Urinary bladder (tissue), 4 donors: Measurements from ENCODE around the gene KRTAP12-4. TPM values are rescaled to one million over a fixed set of nuclear protein-coding genes. Genes with fewer than 3 reads are reported as not detected.
"Not testable (repeated sequence)": the region's sequence is repeated elsewhere in the genome, so short reads cannot be mapped to it uniquely, and the experiment has no call there.

ENCODE experiments used
- DNase-seq: peaks from one replicate; pipeline ENCODE4 v3.0.0-alpha.2; 2015; ENCODE audit errors: extremely low spot score
- H3K27ac ChIP-seq: one replicate; pipeline ENCODE4 v1.5.1; 2013; ENCODE audit warnings: low read depth, mild to moderate bottlenecking, moderate library complexity
- H3K36me3 ChIP-seq: one replicate; pipeline ENCODE4 v1.6.1; 2013; ENCODE audit warnings: mild to moderate bottlenecking, moderate library complexity; ENCODE audit not compliant: insufficient read depth
- H3K4me1 ChIP-seq: one replicate; pipeline ENCODE4 v1.6.1; 2013; ENCODE audit warnings: mild to moderate bottlenecking, moderate library complexity; ENCODE audit not compliant: insufficient read depth
- H3K4me3 ChIP-seq: one replicate; pipeline ENCODE4 v1.5.1; 2013; ENCODE audit warnings: low read depth, low read length
- WGBS: extraction: QIAGEN DNeasy Blood & Tissue Kit; methylation state at CpG from one replicate; pipeline ENCODE4 v1.1.7; 2013; 5-methylcytosine and 5-hydroxymethylcytosine counted together
- polyA plus RNA-seq: library from polyadenylated mRNA; stranded (reverse); fragments of 200-250 nt; gene quantifications from one replicate; pipeline ENCODE4 v1.2.3, GENCODE V29; 2013
- total RNA-seq: library from RNA; depleted of rRNA; stranded (reverse); fragments of >200 nt; gene quantifications from one replicate; pipeline ENCODE4 v1.2.3, GENCODE V29; 2014
- donor health status: healthy with polysubstance abuse.
- donor health status: healthy.

The KRTAP12-4 gene
- total and polyA plus RNA-seq, 2 donors, result not detected

- 83% methylated on average over 12 of the region's 12 CpGs for WGBS
- H3K4me1 ChIP-seq, result no peaks in the 10 kb centered on the region
- H3K36me3 ChIP-seq, result no peaks in the 10 kb centered on the region
- no peak overlapping the region for H3K27ac ChIP-seq
- no peak for DNase-seq
- no peak overlapping the region for H3K4me3 ChIP-seq
Observed at GRCh38 chr21:44639331-44639655, 15.2 kb downstream of the KRTAP12-4 start.

- 76% methylated on average over 21 of the region's 21 CpGs for WGBS
- H3K4me1 ChIP-seq, H3K27ac ChIP-seq, H3K36me3 ChIP-seq, H3K4me3 ChIP-seq, DNase-seq: not testable (repeated sequence)
Observed at GRCh38 chr21:44638506-44639330, 15.7 kb downstream of the KRTAP12-4 start.

GRCh38 chr21:44637851-44638348 lies 16.6 kb downstream of the KRTAP12-4 start:
- H3K36me3 ChIP-seq, H3K4me1 ChIP-seq, H3K4me3 ChIP-seq, DNase-seq, H3K27ac ChIP-seq: not testable (repeated sequence)
- WGBS, result 55% methylated on average over 11 of the region's 12 CpGs

GRCh38 chr21:44637018-44637850 lies 17.2 kb downstream of the KRTAP12-4 start, which contains the start of gene KRTAP10-10:
TSS of gene KRTAP10-10 (plus strand) at chr21:44637356. CDS start at chr21:44637418, 62 bp downstream.
- no peak for DNase-seq
- 48% methylated on average over 21 of the region's 21 CpGs for WGBS
- Histone ChIP-seq H3K27ac (no peak within 1 kb of the TSS), H3K36me3 (no peaks in the 10 kb centered on the region), H3K4me1 (no peaks in the 10 kb centered on the region), H3K4me3 (no peak within 1 kb of the TSS)

- DNase-seq, result no peak
- Histone ChIP-seq H3K4me3 (no peak overlapping the region), H3K4me1 (no peaks in the 10 kb centered on the region), H3K36me3 (no peaks in the 10 kb centered on the region), H3K27ac (no peak overlapping the region)
- 76% methylated on average over 15 of the region's 15 CpGs for WGBS
Observed at GRCh38 chr21:44636209-44637017, 18.0 kb downstream of the KRTAP12-4 start.

- no peak for DNase-seq
- no peak overlapping the region for H3K27ac ChIP-seq
- no peak overlapping the region for H3K4me3 ChIP-seq
- 92% methylated on average over 1 of the region's 1 CpG for WGBS
- no peaks in the 10 kb centered on the region for H3K36me3 ChIP-seq
- H3K4me1 ChIP-seq, result no peaks in the 10 kb centered on the region
Observed at GRCh38 chr21:44632067-44632466, 22.4 kb downstream of the KRTAP12-4 start.

- no peaks in the 10 kb centered on the region for H3K36me3 ChIP-seq
- no peak for DNase-seq
- WGBS, result 82% methylated on average over 2 of the region's 2 CpGs
Observed at GRCh38 chr21:44630440-44630839, 24.0 kb downstream of the KRTAP12-4 start.

GRCh38 chr21:44628707-44629391 lies 25.6 kb downstream of the KRTAP12-4 start:
- 56% methylated on average over 18 of the region's 18 CpGs for WGBS
- no peak for DNase-seq

More at GRCh38 chr21:44630440-44630839, 24.0 kb downstream of the KRTAP12-4 start:
- Histone ChIP-seq H3K4me1 (no peaks in the 10 kb centered on the region), H3K27ac (no peak overlapping the region), H3K4me3 (no peak overlapping the region)

GRCh38 chr21:44627831-44628233 lies 26.6 kb downstream of the KRTAP12-4 start:
- WGBS, result 23% methylated on average over 15 of the region's 15 CpGs
- H3K4me1 ChIP-seq, H3K27ac ChIP-seq, DNase-seq, H3K36me3 ChIP-seq, H3K4me3 ChIP-seq: not testable (repeated sequence)

More at GRCh38 chr21:44628707-44629391, 25.6 kb downstream of the KRTAP12-4 start:
- Histone ChIP-seq H3K27ac (no peak overlapping the region), H3K4me1 (no peaks in the 10 kb centered on the region), H3K36me3 (no peaks in the 10 kb centered on the region), H3K4me3 (no peak overlapping the region)

- not testable (repeated sequence) for DNase-seq, H3K36me3 ChIP-seq, H3K4me3 ChIP-seq, H3K4me1 ChIP-seq, H3K27ac ChIP-seq
- WGBS, result 77% methylated on average over 19 of the region's 20 CpGs
Observed at GRCh38 chr21:44627181-44627822, 27.2 kb downstream of the KRTAP12-4 start.

GRCh38 chr21:44626673-44627143 lies 27.8 kb downstream of the KRTAP12-4 start, which contains the start of gene KRTAP10-9:
TSS of gene KRTAP10-9 (plus strand) at chr21:44627093. CDS start at chr21:44627172, 79 bp downstream.
- Histone ChIP-seq H3K27ac (no peak within 1 kb of the TSS), H3K4me1 (no peaks in the 10 kb centered on the region), H3K4me3 (no peak within 1 kb of the TSS), H3K36me3 (no peaks in the 10 kb centered on the region)
- no peak for DNase-seq
- WGBS, result 49% methylated on average over 7 of the region's 7 CpGs

GRCh38 chr21:44626262-44626661 lies 28.2 kb downstream of the KRTAP12-4 start:
- no peak for DNase-seq
- 69% methylated on average over 10 of the region's 10 CpGs for WGBS

More at GRCh38 chr21:44626262-44626661, 28.2 kb downstream of the KRTAP12-4 start:
- no peaks in the 10 kb centered on the region for H3K36me3 ChIP-seq
- no peaks in the 10 kb centered on the region for H3K4me1 ChIP-seq
- H3K4me3 ChIP-seq, result no peak overlapping the region
- no peak overlapping the region for H3K27ac ChIP-seq
